ENCODE measurements around the gene BLOC1S1.

BLOC1S1 gene

GRCh38 chr12:55718624-55719275, 2.9 kb downstream of the BLOC1S1 start:
- TF ChIP-seq, protein P1, sequence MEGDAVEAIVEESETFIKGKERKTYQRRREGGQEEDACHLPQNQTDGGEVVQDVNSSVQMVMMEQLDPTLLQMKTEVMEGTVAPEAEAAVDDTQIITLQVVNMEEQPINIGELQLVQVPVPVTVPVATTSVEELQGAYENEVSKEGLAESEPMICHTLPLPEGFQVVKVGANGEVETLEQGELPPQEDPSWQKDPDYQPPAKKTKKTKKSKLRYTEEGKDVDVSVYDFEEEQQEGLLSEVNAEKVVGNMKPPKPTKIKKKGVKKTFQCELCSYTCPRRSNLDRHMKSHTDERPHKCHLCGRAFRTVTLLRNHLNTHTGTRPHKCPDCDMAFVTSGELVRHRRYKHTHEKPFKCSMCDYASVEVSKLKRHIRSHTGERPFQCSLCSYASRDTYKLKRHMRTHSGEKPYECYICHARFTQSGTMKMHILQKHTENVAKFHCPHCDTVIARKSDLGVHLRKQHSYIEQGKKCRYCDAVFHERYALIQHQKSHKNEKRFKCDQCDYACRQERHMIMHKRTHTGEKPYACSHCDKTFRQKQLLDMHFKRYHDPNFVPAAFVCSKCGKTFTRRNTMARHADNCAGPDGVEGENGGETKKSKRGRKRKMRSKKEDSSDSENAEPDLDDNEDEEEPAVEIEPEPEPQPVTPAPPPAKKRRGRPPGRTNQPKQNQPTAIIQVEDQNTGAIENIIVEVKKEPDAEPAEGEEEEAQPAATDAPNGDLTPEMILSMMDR (conservative IDR thresholded peaks at IDR 0.05; ENCODE audit: low read depth, low read length) = no peak
- no peak for DNase-seq (ENCODE audit: low read depth)
- no peak overlapping the region for H3K4me3 ChIP-seq (ENCODE audit: low read length)

- H3K4me3 ChIP-seq (ENCODE audit: low read length) = no peak overlapping the region
- TF ChIP-seq, protein P1 (conservative IDR thresholded peaks at IDR 0.05; ENCODE audit: low read depth, low read length) = no peak
- DNase-seq (ENCODE audit: low read depth) = no peak
Measured at GRCh38 chr12:55719371-55719770, 3.5 kb downstream of the BLOC1S1 start.

DNA sequence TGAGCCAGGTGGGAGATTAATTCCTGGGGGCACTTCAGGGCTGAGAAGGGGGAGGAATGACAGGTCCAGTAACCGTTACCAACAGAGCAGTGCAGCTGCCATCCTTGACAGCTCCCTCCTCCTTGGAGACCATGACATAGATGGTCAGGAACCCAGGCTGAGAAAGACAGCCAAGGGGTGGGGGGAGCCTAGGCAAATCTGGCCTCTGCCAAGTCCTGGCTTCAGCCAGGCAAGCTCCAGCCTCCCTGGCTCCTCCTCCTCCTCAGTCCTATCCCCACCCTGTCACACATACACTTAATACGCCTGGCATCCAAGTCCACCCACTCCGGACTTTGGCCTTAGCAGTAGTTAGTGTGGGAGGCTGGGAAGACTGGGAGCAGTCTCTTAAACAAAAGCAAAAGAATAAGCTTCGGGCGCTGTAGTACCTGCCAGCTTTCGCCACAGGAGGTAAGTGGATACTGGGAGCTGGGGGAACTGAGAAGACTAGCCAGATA, 4.3 kb downstream of the BLOC1S1 start, which contains the start of gene RDH5:
RDH5 (plus strand) TSS at position 323 of the 494 bp plus-strand sequence. CDS start 792 bp downstream, outside the sequence.
- H3K4me3 ChIP-seq (ENCODE audit: low read length) = peak within 1 kb of the TSS; percentile 33
- TF ChIP-seq, protein P1 (conservative IDR thresholded peaks at IDR 0.05; ENCODE audit: low read depth, low read length) = no peak
- no peak for DNase-seq (ENCODE audit: low read depth)

DNA sequence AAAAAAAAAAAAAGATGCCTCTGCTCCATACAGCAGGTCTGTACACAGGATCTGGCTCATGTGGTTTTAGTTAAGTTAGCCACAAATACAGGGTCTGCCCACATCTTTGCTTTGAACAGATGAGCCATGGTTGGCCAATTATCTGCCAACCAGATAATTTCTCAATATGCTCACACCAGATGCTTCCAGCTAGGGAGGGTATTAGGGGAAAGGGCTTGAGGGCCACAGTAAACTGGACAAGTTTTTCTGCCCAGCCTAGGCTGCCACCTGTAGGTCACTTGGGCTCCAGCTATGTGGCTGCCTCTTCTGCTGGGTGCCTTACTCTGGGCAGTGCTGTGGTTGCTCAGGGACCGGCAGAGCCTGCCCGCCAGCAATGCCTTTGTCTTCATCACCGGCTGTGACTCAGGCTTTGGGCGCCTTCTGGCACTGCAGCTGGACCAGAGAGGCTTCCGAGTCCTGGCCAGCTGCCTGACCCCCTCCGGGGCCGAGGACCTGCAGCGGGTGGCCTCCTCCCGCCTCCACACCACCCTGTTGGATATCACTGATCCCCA, 5.1 kb downstream of the BLOC1S1 start:
- DNase-seq (ENCODE audit: low read depth) = no peak
- peak overlapping the region; percentile 33 for H3K4me3 ChIP-seq (ENCODE audit: low read length)
- TF ChIP-seq, protein P1 (conservative IDR thresholded peaks at IDR 0.05; ENCODE audit: low read depth, low read length) = peak; percentile 78

DNA sequence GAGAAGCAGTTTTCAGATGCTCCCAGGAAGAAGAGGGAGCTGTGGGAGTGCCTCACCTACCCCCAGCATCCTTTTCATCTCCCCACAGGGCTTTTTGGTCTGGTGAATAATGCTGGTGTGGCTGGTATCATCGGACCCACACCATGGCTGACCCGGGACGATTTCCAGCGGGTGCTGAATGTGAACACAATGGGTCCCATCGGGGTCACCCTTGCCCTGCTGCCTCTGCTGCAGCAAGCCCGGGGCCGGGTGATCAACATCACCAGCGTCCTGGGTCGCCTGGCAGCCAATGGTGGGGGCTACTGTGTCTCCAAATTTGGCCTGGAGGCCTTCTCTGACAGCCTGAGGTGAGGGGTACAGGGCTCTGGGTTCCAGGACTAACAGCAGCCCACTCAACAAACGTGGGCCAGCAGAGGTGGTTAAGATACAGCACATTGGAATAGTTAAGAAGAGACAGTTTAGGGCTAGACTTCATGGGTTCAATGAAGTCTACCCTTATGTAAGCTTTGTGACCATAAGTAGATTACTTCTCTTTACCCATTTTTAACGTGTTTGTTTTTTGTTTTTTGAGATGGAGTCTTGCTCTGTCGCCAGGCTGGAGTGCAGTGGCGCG, 5.9 kb downstream of the BLOC1S1 start:
- H3K4me3 ChIP-seq (ENCODE audit: low read length) = peak overlapping the region; percentile 33
- TF ChIP-seq, protein P1 (conservative IDR thresholded peaks at IDR 0.05; ENCODE audit: low read depth, low read length) = no peak

DNA sequence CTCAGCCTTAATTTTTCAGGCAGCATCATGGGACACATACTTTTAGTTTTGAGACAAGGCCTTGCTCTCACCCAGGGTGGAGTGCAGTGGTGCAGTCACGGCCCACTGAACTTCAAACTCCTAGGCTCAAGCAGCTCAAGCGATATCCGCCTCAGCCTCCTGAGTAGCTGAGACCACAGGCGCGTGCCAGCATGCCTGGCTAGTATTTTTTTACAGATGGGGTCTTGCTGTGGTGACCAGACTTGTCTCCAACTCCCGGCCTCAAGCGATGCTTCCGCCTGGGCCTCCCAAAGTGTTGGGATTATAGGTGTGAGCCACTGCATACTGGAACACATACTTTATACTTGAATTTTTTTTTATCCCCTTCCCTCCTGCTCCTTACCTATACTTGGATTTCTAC, 7.1 kb downstream of the BLOC1S1 start:
- TF ChIP-seq, protein P1 (conservative IDR thresholded peaks at IDR 0.05; ENCODE audit: low read depth, low read length) = no peak
- DNase-seq (ENCODE audit: low read depth) = no peak
- no peak overlapping the region for H3K4me3 ChIP-seq (ENCODE audit: low read length)

More for the DNA sequence above, 5.9 kb downstream of the BLOC1S1 start:
- no peak for DNase-seq (ENCODE audit: low read depth)
